KMS-11 (cell line): Measurements from ENCODE around the gene LIX1.

Source experiments
- H2AFZ ChIP-seq: fragments of 200-600 bp; sonication (generic); 2 replicates; pipeline ENCODE4 v1.6.1; 2016; ENCODE audit warnings: antibody characterized with exemption, mixed run types, low read depth
- H3K27ac ChIP-seq: fragments of 200-600 bp; sonication (generic); 2 replicates; pipeline ENCODE4 v1.6.1; 2016; ENCODE audit warnings: mild to moderate bottlenecking, mixed run types
- H3K27me3 ChIP-seq: fragments of 200-600 bp; sonication (generic); 2 replicates; pipeline ENCODE4 v1.6.1; 2017; ENCODE audit warnings: mild to moderate bottlenecking, low read depth, mixed run types, moderate library complexity; ENCODE audit not compliant: insufficient read depth
- H3K36me3 ChIP-seq: fragments of 200-600 bp; sonication (generic); 2 replicates; pipeline ENCODE4 v1.6.1; 2017; ENCODE audit warnings: mild to moderate bottlenecking, mixed run types; ENCODE audit not compliant: insufficient read depth
- H3K4me1 ChIP-seq: fragments of 200-600 bp; sonication (generic); 2 replicates; pipeline ENCODE4 v1.6.1; 2016; ENCODE audit warnings: mild to moderate bottlenecking, low read depth, mixed run types; ENCODE audit not compliant: poor library complexity, severe bottlenecking
- H3K4me2 ChIP-seq: fragments of 200-600 bp; sonication (generic); 2 replicates; pipeline ENCODE4 v1.7.0; 2016; ENCODE audit warnings: mild to moderate bottlenecking, mixed run types
- H3K4me3 ChIP-seq: fragments of 200-600 bp; sonication (generic); IDR thresholded peaks from 2 replicates; pipeline ENCODE4 v1.6.1; 2017; ENCODE audit warnings: low read depth, low read length, mixed read lengths; ENCODE audit not compliant: insufficient read depth
- H3K79me2 ChIP-seq: fragments of 200-600 bp; sonication (generic); 2 replicates; pipeline ENCODE4 v1.6.1; 2016; ENCODE audit warnings: low read depth, mixed run types; ENCODE audit not compliant: insufficient read depth
- H3K9ac ChIP-seq: fragments of 200-600 bp; sonication (generic); 2 replicates; pipeline ENCODE4 v1.6.1; 2016; ENCODE audit warnings: mild to moderate bottlenecking, mixed run types
- H4K20me1 ChIP-seq: fragments of 200-600 bp; sonication (generic); 2 replicates; pipeline ENCODE4 v1.6.1; 2016; ENCODE audit warnings: mild to moderate bottlenecking, mixed run types; ENCODE audit not compliant: insufficient read depth
- TF ChIP-seq, protein P1 (sequence below): fragments of 200-600 bp; sonication (generic); conservative IDR thresholded peaks from 2 replicates; pipeline ENCODE4 v1.6.1; 2017; ENCODE audit warnings: low read depth, mild to moderate bottlenecking, antibody characterized with exemption, low read length, moderate library complexity, mixed read lengths

LIX1 gene

GRCh38 chr5:97073420-97073819, 69.0 kb downstream of the LIX1 start:
- H3K4me2 ChIP-seq = no peak overlapping the region
- H2AFZ ChIP-seq = no peak overlapping the region
- TF ChIP-seq, protein P1, sequence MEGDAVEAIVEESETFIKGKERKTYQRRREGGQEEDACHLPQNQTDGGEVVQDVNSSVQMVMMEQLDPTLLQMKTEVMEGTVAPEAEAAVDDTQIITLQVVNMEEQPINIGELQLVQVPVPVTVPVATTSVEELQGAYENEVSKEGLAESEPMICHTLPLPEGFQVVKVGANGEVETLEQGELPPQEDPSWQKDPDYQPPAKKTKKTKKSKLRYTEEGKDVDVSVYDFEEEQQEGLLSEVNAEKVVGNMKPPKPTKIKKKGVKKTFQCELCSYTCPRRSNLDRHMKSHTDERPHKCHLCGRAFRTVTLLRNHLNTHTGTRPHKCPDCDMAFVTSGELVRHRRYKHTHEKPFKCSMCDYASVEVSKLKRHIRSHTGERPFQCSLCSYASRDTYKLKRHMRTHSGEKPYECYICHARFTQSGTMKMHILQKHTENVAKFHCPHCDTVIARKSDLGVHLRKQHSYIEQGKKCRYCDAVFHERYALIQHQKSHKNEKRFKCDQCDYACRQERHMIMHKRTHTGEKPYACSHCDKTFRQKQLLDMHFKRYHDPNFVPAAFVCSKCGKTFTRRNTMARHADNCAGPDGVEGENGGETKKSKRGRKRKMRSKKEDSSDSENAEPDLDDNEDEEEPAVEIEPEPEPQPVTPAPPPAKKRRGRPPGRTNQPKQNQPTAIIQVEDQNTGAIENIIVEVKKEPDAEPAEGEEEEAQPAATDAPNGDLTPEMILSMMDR = no peak
- no peaks in the 10 kb centered on the region for H4K20me1 ChIP-seq
- no peaks in the 10 kb centered on the region for H3K4me1 ChIP-seq
- H3K36me3 ChIP-seq = no peaks in the 10 kb centered on the region
- H3K79me2 ChIP-seq = no peaks in the 10 kb centered on the region
- no peak overlapping the region for H3K9ac ChIP-seq
- H3K27ac ChIP-seq = no peak overlapping the region
- no peaks in the 10 kb centered on the region for H3K27me3 ChIP-seq
- H3K4me3 ChIP-seq = no peak overlapping the region

DNA sequence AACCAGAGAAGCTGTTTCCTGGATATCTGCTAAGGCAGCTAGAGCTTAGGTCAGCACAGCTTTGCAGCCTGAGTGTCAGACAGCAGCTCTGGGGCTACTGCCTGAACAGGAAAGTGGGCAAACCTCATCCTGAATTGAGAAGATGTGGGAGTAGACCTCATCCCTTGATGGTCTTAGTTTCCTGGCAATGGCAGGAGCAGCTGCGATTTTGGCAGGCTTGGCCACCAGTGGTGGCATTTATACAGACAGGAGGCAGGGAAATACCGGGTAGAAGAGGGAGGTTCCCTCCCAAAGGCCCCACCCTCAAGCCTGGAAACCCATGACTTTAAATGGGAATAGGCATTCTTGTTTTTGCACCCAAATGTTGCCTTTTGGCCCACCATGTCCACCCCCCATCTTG, 69.7 kb downstream of the LIX1 start:
- H3K4me1 ChIP-seq = no peaks in the 10 kb centered on the region
- TF ChIP-seq, protein P1 = no peak
- H3K27me3 ChIP-seq = no peaks in the 10 kb centered on the region
- no peak overlapping the region for H3K9ac ChIP-seq
- no peak overlapping the region for H3K4me2 ChIP-seq
- no peaks in the 10 kb centered on the region for H3K36me3 ChIP-seq
- H3K79me2 ChIP-seq = no peaks in the 10 kb centered on the region
- no peaks in the 10 kb centered on the region for H4K20me1 ChIP-seq
- H3K4me3 ChIP-seq = no peak overlapping the region
- no peak overlapping the region for H3K27ac ChIP-seq
- H2AFZ ChIP-seq = no peak overlapping the region

DNA sequence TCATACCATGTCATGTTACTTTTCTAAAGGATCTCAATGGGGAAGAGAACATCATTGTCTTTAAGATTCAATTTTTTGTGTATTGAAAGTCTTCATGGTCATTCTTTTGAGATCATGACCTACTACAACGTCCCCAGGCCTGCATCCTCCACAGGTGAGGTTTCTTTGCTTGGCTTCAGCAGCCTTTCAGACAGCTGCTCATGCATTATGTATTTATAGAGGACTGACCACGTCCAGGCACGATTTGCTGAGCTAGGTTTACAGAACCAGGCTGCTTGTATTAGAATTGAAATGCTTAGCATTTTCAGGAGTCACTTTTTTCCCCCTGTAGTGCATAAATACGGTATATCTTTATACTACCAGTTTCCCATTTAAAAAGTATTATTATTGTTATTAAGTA, 70.4 kb downstream of the LIX1 start:
- Histone ChIP-seq H3K9ac (no peak overlapping the region), H2AFZ (no peak overlapping the region), H3K4me2 (no peak overlapping the region), H3K27me3 (no peaks in the 10 kb centered on the region), H3K4me1 (no peaks in the 10 kb centered on the region), H3K4me3 (no peak overlapping the region), H3K79me2 (no peaks in the 10 kb centered on the region), H4K20me1 (no peaks in the 10 kb centered on the region), H3K36me3 (no peaks in the 10 kb centered on the region), H3K27ac (no peak overlapping the region)
- TF ChIP-seq, protein P1 = no peak

GRCh38 chr5:97071101-97071500, 71.3 kb downstream of the LIX1 start:
- H3K4me3 ChIP-seq = no peak overlapping the region
- H3K27ac ChIP-seq = no peak overlapping the region
- TF ChIP-seq, protein P1 = no peak
- H3K4me2 ChIP-seq = no peak overlapping the region
- H3K79me2 ChIP-seq = no peaks in the 10 kb centered on the region
- H2AFZ ChIP-seq = no peak overlapping the region
- H3K27me3 ChIP-seq = no peaks in the 10 kb centered on the region
- H4K20me1 ChIP-seq = no peaks in the 10 kb centered on the region
- no peak overlapping the region for H3K9ac ChIP-seq
- H3K4me1 ChIP-seq = no peaks in the 10 kb centered on the region
- no peaks in the 10 kb centered on the region for H3K36me3 ChIP-seq
